Mesothelial cell of epicardium (in vitro differentiated cells): ENCODE measurements around the gene NEU2. TPM values are rescaled to one million over a fixed set of nuclear protein-coding genes. Genes with fewer than 3 reads are reported as not detected.

ENCODE experiments used
- DNase-seq, 2 experiments: peaks; one replicate each; pipeline ENCODE4 v3.0.0; 2021; ENCODE audit warnings: low spot score in 2 of 2; ENCODE audit not compliant: unreplicated experiment in 2 of 2
- H3K27ac Mint-ChIP-seq: 2 replicates; pipeline ENCODE4 v1.8.0; 2021; ENCODE audit warnings: mixed read lengths
- H3K27me3 Mint-ChIP-seq: 2 replicates; pipeline ENCODE4 v1.8.0; 2021; ENCODE audit warnings: low read depth, mixed read lengths
- H3K36me3 Mint-ChIP-seq: 2 replicates; pipeline ENCODE4 v1.8.0; 2021; ENCODE audit warnings: mixed read lengths
- H3K4me1 Mint-ChIP-seq: 2 replicates; pipeline ENCODE4 v1.8.0; 2021; ENCODE audit warnings: mixed read lengths
- H3K4me3 Mint-ChIP-seq: 2 replicates; pipeline ENCODE4 v1.8.0; 2021; ENCODE audit warnings: mild to moderate bottlenecking, moderate library complexity, mixed read lengths
- H3K9me3 Mint-ChIP-seq: 2 replicates; pipeline ENCODE4 v1.8.0; 2021; ENCODE audit warnings: mixed read lengths
- CTCF ChIP-seq: fragments of 200-600 bp; sonication (generic); IDR thresholded peaks from one replicate; pipeline ENCODE4 v1.5.0; 2021; ENCODE audit warnings: antibody characterized with exemption; ENCODE audit not compliant: unreplicated experiment
- total RNA-seq: library from RNA; stranded (reverse); gene quantifications from 3 replicates; pipeline ENCODE4 v1.2.1, GENCODE V29; 2021

NEU2 gene
- total RNA-seq, 1 donor from 2014 or later = not detected

- Mint-ChIP-seq H3K4me1 (no peaks in the 10 kb centered on the region), H3K9me3 (no peaks in the 10 kb centered on the region), H3K27me3 (no peaks in the 10 kb centered on the region), H3K4me3 (no peak overlapping the region), H3K27ac (no peak overlapping the region), H3K36me3 (no peaks in the 10 kb centered on the region)
- DNase-seq = no peak
- no peak for TF ChIP-seq CTCF
Observed at GRCh38 chr2:233023761-233024410, 8.6 kb upstream of the NEU2 start.

GRCh38 chr2:233025706-233026105, 6.8 kb upstream of the NEU2 start:
- DNase-seq = no peak
- peaks cover 3% of the 10 kb centered on the region for H3K9me3 Mint-ChIP-seq
- H3K27ac Mint-ChIP-seq = no peak overlapping the region
- no peak for TF ChIP-seq CTCF
- H3K27me3 Mint-ChIP-seq = no peaks in the 10 kb centered on the region
- H3K4me3 Mint-ChIP-seq = no peak overlapping the region
- H3K4me1 Mint-ChIP-seq = no peaks in the 10 kb centered on the region
- H3K36me3 Mint-ChIP-seq = no peaks in the 10 kb centered on the region

- no peaks in the 10 kb centered on the region for H3K4me1 Mint-ChIP-seq
- H3K27me3 Mint-ChIP-seq = no peaks in the 10 kb centered on the region
- no peak overlapping the region for H3K4me3 Mint-ChIP-seq
- TF ChIP-seq CTCF = no peak
- H3K9me3 Mint-ChIP-seq = peaks cover 3% of the 10 kb centered on the region
- no peak for DNase-seq
- H3K36me3 Mint-ChIP-seq = no peaks in the 10 kb centered on the region
- no peak overlapping the region for H3K27ac Mint-ChIP-seq
Observed at GRCh38 chr2:233026198-233026813, 6.2 kb upstream of the NEU2 start.

GRCh38 chr2:233029321-233029720, 3.2 kb upstream of the NEU2 start:
- Mint-ChIP-seq H3K27ac (no peak overlapping the region), H3K36me3 (no peaks in the 10 kb centered on the region), H3K4me1 (peaks cover 5% of the 10 kb centered on the region), H3K4me3 (no peak overlapping the region), H3K27me3 (no peaks in the 10 kb centered on the region), H3K9me3 (peaks cover 3% of the 10 kb centered on the region)
- no peak for DNase-seq
- TF ChIP-seq CTCF = no peak

- H3K4me1 Mint-ChIP-seq = peaks cover 5% of the 10 kb centered on the region
- DNase-seq = no peak
- no peak overlapping the region for H3K4me3 Mint-ChIP-seq
- peaks cover 3% of the 10 kb centered on the region for H3K9me3 Mint-ChIP-seq
- H3K27ac Mint-ChIP-seq = no peak overlapping the region
- no peaks in the 10 kb centered on the region for H3K27me3 Mint-ChIP-seq
- TF ChIP-seq CTCF = no peak
- H3K36me3 Mint-ChIP-seq = no peaks in the 10 kb centered on the region
Observed at GRCh38 chr2:233031556-233032500, 644 bp upstream of the NEU2 start.
